HG02885 (cell line): ENCODE data around the gene RMND5A.

Experiments
- ATAC-seq: cut with Tn5 transposase; IDR thresholded peaks from one replicate; pipeline ENCODE4 v1.9.1; 2021; ENCODE audit warnings: mild to moderate bottlenecking; ENCODE audit not compliant: unreplicated experiment, poor library complexity

Gene RMND5A

GRCh38 chr2:86719637-86720539 is at the start of gene RMND5A:
RMND5A (plus strand) TSS chr2:86720291; CDS start chr2:86720668, 377 bp downstream.
- ATAC-seq: peak; percentile 90

- no peak for ATAC-seq
Measured at GRCh38 chr2:86671337-86671981, 48.6 kb upstream of the RMND5A start.

GRCh38 chr2:86672027-86672545 is 48.0 kb upstream of the RMND5A start:
- ATAC-seq: no peak

GRCh38 chr2:86673011-86673410 is 47.1 kb upstream of the RMND5A start:
- ATAC-seq: no peak

GRCh38 chr2:86673986-86674670 is 46.0 kb upstream of the RMND5A start:
- no peak for ATAC-seq

GRCh38 chr2:86675104-86675503 is 45.0 kb upstream of the RMND5A start:
- no peak for ATAC-seq

- ATAC-seq: no peak
Measured at GRCh38 chr2:86675511-86676015, 44.5 kb upstream of the RMND5A start.

- no peak for ATAC-seq
Measured at GRCh38 chr2:86677816-86678215, 42.3 kb upstream of the RMND5A start.

GRCh38 chr2:86679036-86679435 is 41.1 kb upstream of the RMND5A start:
- ATAC-seq: no peak

- no peak for ATAC-seq
Measured at GRCh38 chr2:86685351-86685750, 34.7 kb upstream of the RMND5A start.

GRCh38 chr2:86686460-86686859 is 33.6 kb upstream of the RMND5A start:
- no peak for ATAC-seq

GRCh38 chr2:86686905-86687304 is 33.2 kb upstream of the RMND5A start:
- ATAC-seq: no peak

GRCh38 chr2:86695053-86695691 is 24.9 kb upstream of the RMND5A start:
- ATAC-seq: no peak

- no peak for ATAC-seq
Measured at GRCh38 chr2:86697551-86698104, 22.5 kb upstream of the RMND5A start.

- ATAC-seq: no peak
Measured at GRCh38 chr2:86700690-86701089, 19.4 kb upstream of the RMND5A start.

GRCh38 chr2:86703704-86704361 is 16.3 kb upstream of the RMND5A start:
- no peak for ATAC-seq

- no peak for ATAC-seq
Measured at GRCh38 chr2:86704459-86704971, 15.6 kb upstream of the RMND5A start.

- no peak for ATAC-seq
Measured at GRCh38 chr2:86706220-86706619, 13.9 kb upstream of the RMND5A start.

- no peak for ATAC-seq
Measured at GRCh38 chr2:86706935-86707334, 13.2 kb upstream of the RMND5A start.
